HepG2 (cell line): ENCODE data around the gene STX10. TPM values are rescaled to one million over a fixed set of nuclear protein-coding genes. Genes with fewer than 3 reads are reported as not detected.

ENCODE experiments used
- HMGXB3 ChIP-seq: sonication (generic); formaldehyde crosslinking; IDR thresholded peaks from 2 replicates; pipeline ENCODE4 v1.4.0; 2020; ENCODE audit warnings: missing genetic modification reagents, borderline replicate concordance
- ISX ChIP-seq: sonication (generic); formaldehyde crosslinking; conservative IDR thresholded peaks from 2 replicates; pipeline ENCODE4 v1.5.0; 2020; ENCODE audit warnings: missing genetic modification reagents
- JARID2 ChIP-seq: sonication (generic); formaldehyde crosslinking; IDR thresholded peaks from 2 replicates; pipeline ENCODE4 v1.8.1; 2023; ENCODE audit warnings: missing genetic modification reagents, inconsistent platforms; ENCODE audit not compliant: insufficient replicate concordance
- MAX ChIP-seq: IDR thresholded peaks from 2 replicates; pipeline ENCODE4 v1.6.1; 2012; ENCODE audit warnings: inconsistent platforms
- ZBED4 ChIP-seq: sonication (generic); formaldehyde crosslinking; IDR thresholded peaks from 2 replicates; pipeline ENCODE4 v1.4.0; 2020; ENCODE audit warnings: missing genetic modification reagents, borderline replicate concordance
- ZBTB2 ChIP-seq: sonication (generic); formaldehyde crosslinking; IDR thresholded peaks from 2 replicates; pipeline ENCODE4 v1.8.0; 2022; ENCODE audit warnings: low read depth, missing genetic modification reagents
- ZBTB44 ChIP-seq: sonication (generic); formaldehyde crosslinking; IDR thresholded peaks from 2 replicates; pipeline ENCODE4 v1.4.0; 2020; ENCODE audit warnings: missing genetic modification reagents
- ZBTB46 ChIP-seq: sonication (generic); formaldehyde crosslinking; IDR thresholded peaks from 2 replicates; pipeline ENCODE4 v1.4.0; 2020; ENCODE audit warnings: mild to moderate bottlenecking, missing genetic modification reagents, borderline replicate concordance
- ZKSCAN8 ChIP-seq: IDR thresholded peaks from 2 replicates; pipeline ENCODE4 v1.6.1; 2016; ENCODE audit warnings: borderline replicate concordance, missing genetic modification reagents, missing compliant biosample characterization
- ZNF256 ChIP-seq: sonication (generic); formaldehyde crosslinking; conservative IDR thresholded peaks from 2 replicates; pipeline ENCODE4 v1.4.0; 2020; ENCODE audit warnings: missing genetic modification reagents
- ZNF605 ChIP-seq: sonication (generic); formaldehyde crosslinking; IDR thresholded peaks from 2 replicates; pipeline ENCODE4 v1.8.0; 2022; ENCODE audit warnings: mild to moderate bottlenecking, missing genetic modification reagents
- ZNF639 ChIP-seq: conservative IDR thresholded peaks from 2 replicates; pipeline ENCODE4 v1.6.1; 2018; ENCODE audit warnings: missing genetic modification reagents
- polyA plus RNA-seq, 8 experiments: library from polyadenylated mRNA; depleted of rRNA in 3 of 8; stranded (reverse) in 7 of 8; unstranded in 1 of 8; fragments of >200 nt; fragmentation: Illumina TruSeq in 4 of 8; extraction: Trizol in 4 of 8; gene quantifications; 2 replicates each; pipeline versions ENCODE4 v1.2.1 to v1.2.3, GENCODE V29; 2011 to 2016; ENCODE audit warnings: low read depth in 4 of 8, missing spikeins in 1 of 8, mixed read lengths in 1 of 8; ENCODE audit not compliant: insufficient read depth in 1 of 8
- total RNA-seq, 5 experiments: library from RNA; depleted of rRNA; stranded (reverse); fragments of >200 nt; fragmentation: Illumina TruSeq; extraction: Trizol; gene quantifications; 2 replicates each; pipeline ENCODE4 v1.2.3, GENCODE V29; 2016; ENCODE audit warnings: low read depth in 1 of 5

Gene STX10
- total and polyA plus RNA-seq, 2 of the 13 experiments (the other 11 are each of a cell fraction or from before 2014, with no cell fraction given) = 47.9 to 66.4 TPM

- TF ChIP-seq HMGXB3 (no peak), ZBTB46 (CRISPR knock-in tag) (no peak), ZNF256 (CRISPR knock-in tag) (no peak), ZNF605 (CRISPR knock-in tag) (peak; percentile 7; the same call in 1 of the 2 replicates), ZKSCAN8 (CRISPR knock-in tag) (no peak), JARID2 (CRISPR knock-in tag) (peak; percentile 33), ZNF639 (CRISPR knock-in tag) (peak; percentile 46; the same call in 1 of the 2 replicates), ZBTB2 (peak; percentile 54; the same call in 1 of the 2 replicates), MAX (peak; percentile 94), ZBED4 (CRISPR knock-in tag) (peak; percentile 86), ISX (CRISPR knock-in tag) (no peak), ZBTB44 (CRISPR knock-in tag) (no peak)
Measured at GRCh38 chr19:13151605-13152355, 1.6 kb upstream of the STX10 start (continued).
